A673 (cell line): ENCODE data around the gene AMBRA1.
A peak's percentile ranks its signal among the peaks of the same experiment; 100 is the strongest.

ENCODE experiments used
- CTCF ChIP-seq: fragments of 300-800, 200-600 bp; sonication (generic); conservative IDR thresholded peaks from 2 replicates; pipeline ENCODE4 v1.5.1; 2017; ENCODE audit warnings: low read depth, mild to moderate bottlenecking, antibody characterized with exemption, low read length, moderate library complexity, mixed read lengths
- EZH2 ChIP-seq: fragments of 200-600 bp; sonication (generic); IDR thresholded peaks from 2 replicates; pipeline ENCODE4 v1.6.1; 2017; ENCODE audit warnings: borderline replicate concordance, low read depth, mild to moderate bottlenecking, mixed read lengths, antibody characterized with exemption, low read length; ENCODE audit not compliant: poor library complexity, severe bottlenecking

- TF ChIP-seq EZH2 (no peak), CTCF (peak; percentile 69)
These were observed 56.7 kb downstream of the AMBRA1 start for GRCh38 chr11:46537121-46537520.
